Psoas muscle (tissue), 8 donors: ENCODE data around the gene THADA. TPM values are rescaled to one million over a fixed set of nuclear protein-coding genes. Genes with fewer than 3 reads are reported as not detected.
"Not testable (repeated sequence)": the region's sequence is repeated elsewhere in the genome, so short reads cannot be mapped to it uniquely, and the experiment has no call there.

Experiments
- ATAC-seq, 4 donors: fragments of 200-7000 bp; cut with Tn5 transposase; one replicate each; pipeline ENCODE4 v1.9.1; 2020; ENCODE audit warnings: moderate library complexity in 3 of 4, mild to moderate bottlenecking in 2 of 4
- DNase-seq, 2 donors: peaks; one replicate each; pipeline ENCODE4 v3.0.0-alpha.2; 2020
- H3K27ac ChIP-seq: fragments of 200-600 bp; one replicate; pipeline ENCODE4 v1.8.0; 2022
- H3K27me3 ChIP-seq, 3 donors: fragments of 200-600 bp in 1 of 3; one replicate each; pipeline versions ENCODE4 v1.6.1 to v1.8.0; 2013 to 2022; ENCODE audit warnings: low read length in 2 of 3, mild to moderate bottlenecking in 2 of 3, moderate library complexity in 1 of 3; ENCODE audit not compliant: insufficient read depth in 3 of 3
- H3K36me3 ChIP-seq, 2 donors: fragments of 200-600 bp in 1 of 2; one replicate each; pipeline versions ENCODE4 v1.6.1 to v1.8.0; 2013 to 2022; ENCODE audit warnings: low read depth in 1 of 2, mild to moderate bottlenecking in 1 of 2, moderate library complexity in 1 of 2; ENCODE audit not compliant: insufficient read depth in 1 of 2
- H3K4me1 ChIP-seq: fragments of 200-600 bp; one replicate; pipeline ENCODE4 v1.8.0; 2022
- H3K4me3 ChIP-seq: fragments of 200-600 bp; one replicate; pipeline ENCODE4 v1.8.0; 2022; ENCODE audit warnings: mild to moderate bottlenecking
- H3K9me3 ChIP-seq: fragments of 200-600 bp; one replicate; pipeline ENCODE4 v1.8.0; 2022
- WGBS, 3 donors: extraction: QIAGEN DNeasy Blood & Tissue Kit; methylation state at CpG; one replicate each; pipeline versions ENCODE4 v1.1.6 to v1.1.7; 2013; 5-methylcytosine and 5-hydroxymethylcytosine counted together
- intact Hi-C, 2 donors: fragments of 100-400 bp; cut with DNase I; formaldehyde crosslinking; loops; one replicate each; pipeline versions ENCODE4 v1.11.0 to v1.14.2; 2022
- polyA plus RNA-seq, 3 donors: library from polyadenylated mRNA; stranded (reverse); fragments of 200-250 nt; gene quantifications; one replicate each; pipeline ENCODE4 v1.2.3, GENCODE V29; 2013
- total RNA-seq, 4 donors: library from RNA; stranded (reverse); fragmentation: NEBNext Ultra II Directional in 2 of 4; extraction: Animal tissue kit (Norgen Biotek cat#: 25700) in 2 of 4; gene quantifications; one replicate each; pipeline versions ENCODE4 v1.2.1 to v1.2.4, GENCODE V29; 2021 to 2023
- TF ChIP-seq, protein P1 (sequence below): fragments of 200-600 bp; IDR thresholded peaks from one replicate; pipeline ENCODE4 v1.8.0; 2022; ENCODE audit warnings: antibody characterized with exemption
- donor health status: healthy with polysubstance abuse.
- donor health status: DM: no; HTN: no; CAD: no; lungs with moderate emphysema.
- donor health status: Bipolar disorder and iron deficiency.
- donor health status: healthy.
- donor health status: DM: yes; HTN: yes; CAD: no.
- donor health status: DM: no; HTN: no; CAD: no.
- donor health status: DM: no; HTN: no; CAD: no.
- donor health status: DM: yes; HTN: yes; CAD: no.

Gene THADA
- total and polyA plus RNA-seq, 7 donors, result 8.1 to 17.4 (median 11.6) TPM

DNA sequence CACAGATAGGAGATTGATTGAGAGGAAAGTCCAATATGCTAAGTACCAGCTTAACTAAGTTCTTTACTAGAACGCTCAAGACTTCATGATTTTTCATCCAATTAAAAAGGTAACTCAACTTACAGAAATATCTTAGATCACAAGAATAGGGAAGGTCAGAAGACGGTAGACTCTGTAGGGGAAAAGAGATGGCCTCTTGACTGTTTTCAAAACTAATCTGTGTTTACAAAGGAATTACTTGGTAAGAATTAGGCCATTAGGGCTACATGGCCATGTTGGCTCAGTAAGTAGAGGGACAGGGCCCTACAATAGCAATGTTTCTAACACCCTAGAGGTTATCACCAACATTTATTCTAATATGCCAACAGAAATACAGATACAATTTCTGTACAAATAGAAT is 196.7 kb downstream of the THADA start:
- 98 to 100% (median 99%) methylated on average over 2 of the region's 2 CpGs for whole genome bisulfite sequencing, 3 donors
- Histone ChIP-seq H3K36me3 (peaks cover 0 to 15% of the 10 kb centered on the region in 2 donors), H3K27ac (peak overlapping the region; percentile 44), H3K9me3 (no peaks in the 10 kb centered on the region), H3K4me1 (peaks cover 21% of the 10 kb centered on the region), H3K4me3 (no peak overlapping the region), H3K27me3 (no peaks in the 10 kb centered on the region)
- ATAC-seq, result no peak
- intact Hi-C loops, result no loop called here
- DNase-seq, result no peak
- TF ChIP-seq, protein P1, sequence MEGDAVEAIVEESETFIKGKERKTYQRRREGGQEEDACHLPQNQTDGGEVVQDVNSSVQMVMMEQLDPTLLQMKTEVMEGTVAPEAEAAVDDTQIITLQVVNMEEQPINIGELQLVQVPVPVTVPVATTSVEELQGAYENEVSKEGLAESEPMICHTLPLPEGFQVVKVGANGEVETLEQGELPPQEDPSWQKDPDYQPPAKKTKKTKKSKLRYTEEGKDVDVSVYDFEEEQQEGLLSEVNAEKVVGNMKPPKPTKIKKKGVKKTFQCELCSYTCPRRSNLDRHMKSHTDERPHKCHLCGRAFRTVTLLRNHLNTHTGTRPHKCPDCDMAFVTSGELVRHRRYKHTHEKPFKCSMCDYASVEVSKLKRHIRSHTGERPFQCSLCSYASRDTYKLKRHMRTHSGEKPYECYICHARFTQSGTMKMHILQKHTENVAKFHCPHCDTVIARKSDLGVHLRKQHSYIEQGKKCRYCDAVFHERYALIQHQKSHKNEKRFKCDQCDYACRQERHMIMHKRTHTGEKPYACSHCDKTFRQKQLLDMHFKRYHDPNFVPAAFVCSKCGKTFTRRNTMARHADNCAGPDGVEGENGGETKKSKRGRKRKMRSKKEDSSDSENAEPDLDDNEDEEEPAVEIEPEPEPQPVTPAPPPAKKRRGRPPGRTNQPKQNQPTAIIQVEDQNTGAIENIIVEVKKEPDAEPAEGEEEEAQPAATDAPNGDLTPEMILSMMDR, result no peak

- TF ChIP-seq, protein P1, result no peak
- Histone ChIP-seq H3K27ac (no peak overlapping the region), H3K36me3 (peaks cover 0 to 15% of the 10 kb centered on the region in 2 donors), H3K27me3 (no peaks in the 10 kb centered on the region), H3K4me1 (peaks cover 21% of the 10 kb centered on the region), H3K4me3 (no peak overlapping the region), H3K9me3 (no peaks in the 10 kb centered on the region)
- no peak for DNase-seq
- intact Hi-C loops, result no loop called here
- WGBS, 3 donors, result 96 to 98% (median 97%) methylated on average over 5 of the region's 5 CpGs
- no peak for ATAC-seq
These were observed 198.0 kb downstream of the THADA start for GRCh38 chr2:43397821-43398220.

DNA sequence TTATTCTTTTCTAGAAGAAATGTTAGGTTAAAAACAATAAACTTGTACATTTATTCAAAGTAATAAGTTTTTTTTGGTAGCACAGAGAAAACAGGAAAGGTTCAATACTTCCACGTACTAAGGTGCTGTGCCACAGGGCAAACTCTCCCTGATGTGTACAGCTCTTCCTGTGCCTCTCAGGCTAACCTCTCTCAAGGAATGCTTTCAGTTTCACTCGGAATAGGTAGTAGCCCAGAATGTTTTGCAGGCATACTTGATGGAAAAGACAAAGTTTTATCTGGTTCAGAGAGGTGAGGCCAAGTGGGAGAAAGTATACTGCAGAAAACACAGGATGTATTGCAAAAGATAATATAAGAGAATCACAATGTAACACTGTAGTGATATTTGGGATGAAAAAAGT is 198.4 kb downstream of the THADA start:
- Histone ChIP-seq H3K4me1 (peaks cover 21% of the 10 kb centered on the region), H3K9me3 (no peaks in the 10 kb centered on the region), H3K27ac (no peak overlapping the region), H3K27me3 (no peaks in the 10 kb centered on the region), H3K4me3 (no peak overlapping the region), H3K36me3 (peaks cover 0 to 15% of the 10 kb centered on the region in 2 donors)
- intact Hi-C loops, result no loop called here
- ATAC-seq (no peak), DNase-seq (no peak)
- TF ChIP-seq, protein P1, result no peak
- WGBS, 3 donors, result 81 to 83% (median 81%) methylated on average over 2 of the region's 2 CpGs

GRCh38 chr2:43396344-43396743 is 199.5 kb downstream of the THADA start:
- H3K27ac ChIP-seq, H3K9me3 ChIP-seq, ATAC-seq, DNase-seq, H3K27me3 ChIP-seq, H3K4me3 ChIP-seq, intact Hi-C loops: not testable (repeated sequence)
- WGBS, 3 donors, result 89 to 97% (median 91%) methylated on average over 8 of the region's 8 CpGs
- peaks cover 0 to 15% of the 10 kb centered on the region in 2 donors for H3K36me3 ChIP-seq
- H3K4me1 ChIP-seq, result peaks cover 27% of the 10 kb centered on the region

GRCh38 chr2:43393918-43394317 is 201.9 kb downstream of the THADA start:
- no peak for ATAC-seq
- WGBS, 3 donors, result 70 to 80% (median 79%) methylated on average over 2 of the region's 2 CpGs
- Histone ChIP-seq H3K9me3 (no peaks in the 10 kb centered on the region), H3K27me3 (no peaks in the 10 kb centered on the region), H3K4me1 (peaks cover 18% of the 10 kb centered on the region), H3K36me3 (peaks cover 0 to 15% of the 10 kb centered on the region in 2 donors), H3K27ac (no peak overlapping the region), H3K4me3 (no peak overlapping the region)
- DNase-seq, result no peak
- TF ChIP-seq, protein P1, result no peak
- intact Hi-C loops, result no loop called here
